GM18526 (cell line): ENCODE measurements around the gene ADRM1.
A peak's percentile ranks its signal among the peaks of the same experiment; 100 is the strongest.

Experiments used
- POLR2A ChIP-seq: IDR thresholded peaks from 3 replicates; pipeline ENCODE4 v1.6.1; 2011; ENCODE audit not compliant: insufficient read length; ENCODE audit errors: extremely low read depth

The ADRM1 gene, protein sequence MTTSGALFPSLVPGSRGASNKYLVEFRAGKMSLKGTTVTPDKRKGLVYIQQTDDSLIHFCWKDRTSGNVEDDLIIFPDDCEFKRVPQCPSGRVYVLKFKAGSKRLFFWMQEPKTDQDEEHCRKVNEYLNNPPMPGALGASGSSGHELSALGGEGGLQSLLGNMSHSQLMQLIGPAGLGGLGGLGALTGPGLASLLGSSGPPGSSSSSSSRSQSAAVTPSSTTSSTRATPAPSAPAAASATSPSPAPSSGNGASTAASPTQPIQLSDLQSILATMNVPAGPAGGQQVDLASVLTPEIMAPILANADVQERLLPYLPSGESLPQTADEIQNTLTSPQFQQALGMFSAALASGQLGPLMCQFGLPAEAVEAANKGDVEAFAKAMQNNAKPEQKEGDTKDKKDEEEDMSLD

DNA sequence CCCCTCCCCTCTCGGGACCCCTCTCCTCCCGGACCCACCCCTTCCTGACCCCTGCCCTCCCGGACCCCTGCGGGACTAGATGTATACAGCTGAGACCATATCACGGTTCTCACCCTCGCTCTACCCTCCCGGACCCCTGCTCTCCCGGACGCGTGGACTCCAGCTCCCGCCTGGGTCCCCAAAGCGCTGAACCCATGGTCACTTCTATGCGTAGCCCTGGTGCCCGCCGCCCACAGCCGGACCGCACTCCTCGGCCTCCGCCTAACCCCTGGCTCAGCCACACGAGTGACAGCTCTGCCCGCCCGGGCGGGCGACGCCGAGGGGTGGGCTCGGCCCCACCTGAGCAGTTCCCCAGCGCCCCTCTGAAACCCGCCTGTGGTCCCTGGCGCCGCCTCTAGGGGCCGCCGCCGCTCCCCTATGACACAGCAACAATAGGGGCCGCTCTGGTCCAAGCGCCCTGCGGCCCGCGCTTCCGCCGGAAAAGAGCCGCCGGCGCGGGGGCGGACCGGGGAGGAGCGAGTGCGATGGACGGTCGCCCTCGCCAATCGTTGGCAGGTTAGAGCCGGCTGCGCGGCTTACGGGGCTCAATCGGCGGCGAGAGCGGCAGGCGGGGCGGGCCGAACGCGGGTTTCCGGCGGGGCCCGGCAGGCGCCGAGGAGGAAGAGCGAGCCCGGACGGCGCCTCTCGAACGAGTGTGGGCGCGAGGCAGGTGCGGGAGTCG is at the start of gene ADRM1:
TSS of gene ADRM1 (plus strand) at position 657 of the 721 bp plus-strand sequence. CDS start 572 bp downstream, outside the sequence.
- TF ChIP-seq POLR2A, result peak; percentile 88

DNA sequence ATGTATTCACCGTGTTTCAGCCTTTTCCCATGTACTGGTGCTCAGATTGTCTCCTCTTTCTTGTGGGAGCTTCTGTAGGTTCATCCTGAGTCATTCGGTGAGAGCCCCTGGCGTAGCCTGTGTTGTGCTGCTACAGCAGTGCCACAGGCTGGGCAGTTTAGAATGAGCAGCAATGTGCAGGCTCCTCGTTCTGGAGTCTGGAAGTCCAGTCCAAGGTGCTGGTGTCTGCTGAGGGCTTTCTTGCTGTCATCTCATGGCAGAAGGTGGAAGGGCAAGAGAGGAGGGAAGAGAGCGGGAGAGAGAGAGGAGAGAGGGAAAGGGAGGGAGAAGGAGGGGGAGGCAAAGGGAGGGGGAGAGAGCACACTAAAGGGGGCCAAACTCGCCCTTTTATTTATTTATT is 49.4 kb upstream of the ADRM1 start:
- no peak for TF ChIP-seq POLR2A

GRCh38 chr20:62254021-62254724 is 48.6 kb upstream of the ADRM1 start:
- no peak for TF ChIP-seq POLR2A

- TF ChIP-seq POLR2A, result no peak
Observed at GRCh38 chr20:62255976-62256375, 46.8 kb upstream of the ADRM1 start.

DNA sequence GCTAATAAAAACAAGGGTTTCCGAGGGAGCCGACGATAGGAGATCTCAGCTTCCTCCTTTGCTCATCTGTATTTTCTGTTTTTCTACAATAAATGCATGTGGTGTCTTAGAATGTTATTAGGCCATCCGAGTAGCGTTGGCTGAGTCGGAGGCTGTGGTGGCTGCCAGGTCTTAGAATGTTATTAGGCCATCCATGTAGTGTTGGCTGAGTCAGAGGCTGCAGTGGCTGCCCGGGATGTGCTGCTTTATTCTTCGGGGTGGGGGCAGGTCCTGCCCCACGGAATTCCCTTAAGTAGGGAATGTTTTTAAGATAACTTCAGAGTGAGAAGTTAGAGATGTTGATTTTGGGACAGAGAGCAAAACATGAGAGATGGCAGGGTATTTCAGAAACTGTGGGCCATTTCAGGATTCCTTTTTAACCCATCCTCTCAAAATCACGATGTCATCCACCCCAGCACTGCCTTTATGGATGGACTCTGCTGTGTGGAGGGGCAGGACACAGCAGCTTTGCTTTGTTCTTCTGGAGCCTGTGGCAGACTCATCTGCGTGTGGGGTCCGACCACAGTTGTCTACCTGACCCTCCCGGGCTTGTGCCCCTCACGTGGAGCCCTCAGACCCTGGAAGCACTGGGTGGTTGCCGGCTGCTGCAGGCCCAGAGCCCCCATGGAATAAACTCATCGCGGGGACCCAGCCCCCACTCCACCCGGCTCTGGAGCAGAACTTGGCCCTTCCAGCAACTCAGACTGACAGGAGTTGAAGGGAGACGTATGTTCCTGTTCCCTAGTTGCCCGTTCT is 44.1 kb upstream of the ADRM1 start:
- TF ChIP-seq POLR2A, result no peak

DNA sequence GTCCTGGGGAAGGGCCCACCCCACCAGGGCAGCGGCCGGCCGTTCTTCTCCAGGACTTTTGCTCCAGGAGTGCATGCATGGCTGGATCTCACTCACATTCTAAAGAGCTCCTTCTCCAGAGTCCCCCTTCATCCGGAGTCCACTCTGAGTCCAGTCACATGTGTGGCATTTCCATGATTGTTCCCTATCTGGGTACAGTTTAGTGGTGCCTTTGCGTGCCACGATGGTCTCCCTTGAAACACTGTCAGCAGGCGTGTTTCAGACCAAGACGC is 43.6 kb upstream of the ADRM1 start:
- TF ChIP-seq POLR2A, result no peak

DNA sequence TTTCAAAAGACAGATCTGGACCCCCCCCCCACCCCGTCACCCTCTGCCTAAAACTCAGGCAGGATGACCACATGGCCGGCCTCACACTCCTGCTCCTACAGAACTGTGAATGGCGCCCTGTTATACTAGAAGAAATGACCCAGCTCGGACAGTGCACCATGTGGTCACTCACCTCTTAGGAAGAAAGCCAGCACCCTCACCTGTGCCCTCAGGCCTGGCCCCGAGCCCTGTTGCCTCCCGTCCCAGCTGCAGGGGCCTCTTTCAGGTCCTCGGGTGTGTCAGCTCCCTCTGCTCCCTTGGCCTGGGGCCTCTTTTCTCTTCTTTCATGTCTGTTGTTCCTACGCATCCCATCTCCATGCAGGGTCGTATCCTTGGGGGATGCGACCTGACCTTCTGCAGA is 40.7 kb upstream of the ADRM1 start:
- no peak for TF ChIP-seq POLR2A

DNA sequence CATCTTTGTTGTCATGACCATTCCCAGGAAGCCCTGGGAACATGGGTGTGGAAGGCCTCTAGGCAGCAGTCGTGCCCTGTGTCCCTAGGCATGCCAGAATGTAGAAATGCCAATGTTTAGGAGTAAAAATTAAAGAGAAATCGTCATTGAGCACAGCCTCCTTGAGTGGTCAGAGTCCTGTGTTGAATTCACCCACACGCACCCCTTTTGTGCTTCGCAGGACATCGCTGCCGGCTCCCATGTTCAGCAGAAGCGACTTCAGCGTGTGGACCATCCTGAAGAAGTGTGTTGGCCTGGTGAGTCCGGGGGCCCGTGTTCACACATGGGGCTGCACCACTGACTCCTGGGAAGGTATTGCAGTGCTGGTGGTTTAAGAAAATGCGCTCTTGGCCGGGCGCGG is 39.4 kb upstream of the ADRM1 start:
- no peak for TF ChIP-seq POLR2A

DNA sequence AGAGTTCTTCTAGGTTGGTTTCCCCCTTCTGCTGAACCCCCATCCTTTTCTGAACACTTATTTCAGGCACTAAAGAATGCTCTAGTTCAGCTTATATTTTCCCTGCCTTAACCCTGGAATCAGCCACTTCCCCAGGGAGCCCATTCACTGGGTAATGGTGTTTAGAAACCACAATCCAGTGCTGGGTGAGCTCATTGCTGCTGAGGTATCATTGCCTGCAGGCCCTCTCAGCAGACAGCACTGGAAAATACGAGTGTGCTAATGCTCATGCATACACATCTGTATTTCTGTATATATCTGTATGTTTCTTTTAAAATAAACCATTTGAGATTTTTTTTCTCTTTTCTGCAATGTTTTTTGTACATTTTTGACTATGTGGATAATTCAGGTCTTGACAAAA is 37.4 kb upstream of the ADRM1 start:
- no peak for TF ChIP-seq POLR2A

- TF ChIP-seq POLR2A, result no peak
Observed at GRCh38 chr20:62266340-62266739, 36.5 kb upstream of the ADRM1 start.

DNA sequence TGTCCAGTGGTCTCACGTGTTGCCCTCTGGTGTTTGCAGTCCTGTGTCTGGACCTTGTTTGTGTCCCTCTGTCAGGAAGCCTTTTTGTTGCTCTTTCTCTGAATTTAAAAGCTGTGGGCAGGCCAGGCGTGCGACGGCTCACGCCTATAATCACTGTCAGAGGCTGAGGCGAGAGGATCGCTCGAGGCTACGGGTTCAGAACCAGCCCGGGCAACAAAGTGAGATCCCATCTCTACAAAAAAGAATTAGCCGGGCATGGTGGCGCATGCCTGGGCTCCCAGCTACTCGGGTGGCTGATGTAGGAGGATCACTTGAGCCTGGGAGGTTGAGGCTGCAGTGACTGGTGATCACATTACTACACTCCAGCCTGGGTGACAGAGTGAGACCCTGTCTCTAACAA is 35.9 kb upstream of the ADRM1 start:
- TF ChIP-seq POLR2A, result no peak

DNA sequence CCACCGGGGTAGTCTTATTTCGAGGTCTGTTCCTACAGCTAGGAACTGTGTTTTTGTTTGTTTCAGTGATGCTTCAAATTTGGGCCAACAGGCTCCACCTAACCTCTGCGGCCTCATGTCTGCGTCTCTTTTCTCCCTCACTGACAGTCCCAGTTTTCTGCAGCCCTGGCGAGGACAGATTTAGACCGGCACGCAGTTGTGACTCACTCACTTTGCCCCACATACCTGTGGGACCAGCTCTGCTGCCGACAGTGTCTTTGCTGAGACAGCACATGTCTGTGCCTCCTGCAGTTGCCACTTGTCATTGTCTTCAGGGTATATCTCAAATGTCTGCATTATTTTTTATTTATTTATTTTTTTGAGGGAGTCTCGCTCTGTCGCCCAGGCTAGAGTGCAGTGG is 35.3 kb upstream of the ADRM1 start:
- no peak for TF ChIP-seq POLR2A

GRCh38 chr20:62268228-62268900 is 34.4 kb upstream of the ADRM1 start:
- TF ChIP-seq POLR2A, result no peak

DNA sequence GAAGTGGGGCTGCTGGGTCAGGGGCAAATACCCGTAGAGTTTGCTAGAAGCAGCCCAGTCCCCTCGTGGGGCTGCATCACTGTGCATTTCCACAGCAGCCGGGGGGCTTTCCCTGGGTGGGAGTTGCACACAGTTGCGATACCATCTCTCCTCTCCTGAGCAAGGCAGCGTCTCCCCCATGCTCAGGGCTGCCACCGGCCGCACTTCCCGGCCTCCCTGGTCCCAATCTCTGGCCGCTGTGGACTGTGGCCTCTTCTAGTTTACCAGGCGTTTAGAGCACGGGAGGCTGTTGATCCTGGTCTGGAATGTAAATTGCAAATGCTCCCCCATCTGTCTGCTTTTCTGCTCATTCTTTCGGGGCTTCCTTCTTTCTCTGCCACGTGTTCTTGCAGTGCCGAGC is 33.4 kb upstream of the ADRM1 start:
- no peak for TF ChIP-seq POLR2A

GRCh38 chr20:62269871-62270270 is 32.9 kb upstream of the ADRM1 start:
- TF ChIP-seq POLR2A, result no peak
